ENCODE results near the gene CFD.
"Not testable (repeated sequence)": the region's sequence is repeated elsewhere in the genome, so short reads cannot be mapped to it uniquely, and the experiment has no call there.

Gene CFD

DNA sequence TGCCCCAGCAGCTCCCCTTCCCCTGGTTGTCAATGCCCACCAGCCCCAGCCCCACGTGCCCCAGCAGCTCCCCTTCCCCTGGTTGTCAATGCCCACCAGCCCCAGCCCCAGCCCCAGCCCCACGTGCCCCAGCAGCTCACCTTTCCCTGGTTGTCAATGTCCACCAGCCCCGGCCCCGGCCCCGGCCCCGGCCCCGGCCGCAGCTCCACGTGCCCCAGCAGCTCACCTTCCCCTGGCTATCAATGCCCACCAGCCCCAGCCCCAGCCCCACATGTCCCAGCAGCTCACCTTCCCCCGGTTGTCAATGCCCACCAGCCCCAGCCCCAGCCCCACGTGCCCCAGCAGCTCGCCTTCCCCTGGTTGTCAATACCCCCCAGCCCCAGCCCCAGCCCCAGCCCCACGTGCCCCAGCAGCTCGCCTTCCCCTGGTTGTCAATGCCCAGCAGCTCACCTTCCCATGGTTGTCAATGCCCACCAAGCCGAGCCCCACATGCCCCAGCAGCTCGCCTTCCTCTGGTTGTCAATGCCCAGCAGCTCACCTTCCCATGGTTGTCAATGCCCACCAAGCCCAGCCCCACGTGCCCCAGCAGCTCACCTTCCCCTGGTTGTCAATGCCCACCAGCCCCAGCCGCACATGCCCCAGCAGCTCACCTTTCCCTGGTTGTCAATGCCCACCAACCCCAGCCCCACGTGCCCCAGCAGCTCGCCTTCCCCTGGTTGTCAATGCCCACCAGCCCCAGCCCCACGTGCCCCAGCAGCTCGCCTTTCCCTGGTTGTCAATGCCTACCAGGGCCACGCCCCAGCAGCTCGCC lies 19.5 kb downstream of the CFD start:
- not testable (repeated sequence) for H3K9ac ChIP-seq; H3K4me3 ChIP-seq (ENCODE audit: low read depth, low read length); H2AFZ ChIP-seq; H3K27me3 ChIP-seq (ENCODE audit: control insufficient read depth, insufficient read depth, low read length); H3K79me2 ChIP-seq; H3K4me1 ChIP-seq; H3K9me3 ChIP-seq (ENCODE audit: control insufficient read depth, low read length); H3K27ac ChIP-seq; H3K36me3 ChIP-seq (ENCODE audit: control insufficient read depth, insufficient read depth, low read length); H3K4me2 ChIP-seq (ENCODE audit: low read length)

DNA sequence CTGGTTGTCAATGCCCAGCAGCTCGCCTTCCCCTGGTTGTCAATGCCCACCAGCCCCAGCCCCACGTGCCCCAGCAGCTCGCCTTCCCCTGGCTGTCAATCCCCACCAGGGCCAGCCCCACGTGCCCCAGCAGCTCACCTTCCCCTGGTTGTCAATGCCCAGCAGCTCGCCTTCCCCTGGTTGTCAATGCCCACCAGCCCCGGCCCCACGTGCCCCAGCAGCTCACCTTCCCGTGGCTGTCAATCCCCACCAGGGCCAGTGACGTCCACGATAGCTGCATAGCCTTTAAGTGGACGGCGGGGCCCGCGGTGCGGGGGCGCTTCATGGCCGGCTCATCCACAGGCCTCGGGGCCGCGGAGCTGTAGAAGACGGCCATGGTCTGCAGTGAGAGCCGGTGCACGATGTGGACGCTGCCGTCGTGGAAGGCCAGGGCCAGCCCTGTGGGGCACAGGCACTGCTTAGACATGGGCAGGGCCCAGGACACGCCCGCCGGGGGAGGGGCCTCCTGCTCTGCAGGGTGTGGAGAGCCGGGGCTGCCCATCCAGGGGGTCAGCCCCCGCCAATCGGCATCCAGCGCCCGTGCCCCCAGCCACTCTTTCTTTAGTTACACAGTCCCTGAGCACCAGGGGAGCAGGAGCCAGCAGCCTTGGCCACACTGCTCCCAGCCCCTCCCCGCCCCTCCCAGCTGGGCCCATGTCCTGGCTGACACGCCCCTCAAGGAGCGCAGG lies 20.4 kb downstream of the CFD start:
- no peak overlapping the region for H3K4me3 ChIP-seq (ENCODE audit: low read depth, low read length)
- no peaks in the 10 kb centered on the region for H3K4me1 ChIP-seq
- H3K9me3 ChIP-seq (ENCODE audit: control insufficient read depth, low read length) = no peaks in the 10 kb centered on the region
- H3K4me2 ChIP-seq (ENCODE audit: low read length) = no peak overlapping the region
- no peak overlapping the region for H3K27ac ChIP-seq
- H3K27me3 ChIP-seq (ENCODE audit: control insufficient read depth, insufficient read depth, low read length) = no peaks in the 10 kb centered on the region
- H3K9ac ChIP-seq = no peak overlapping the region
- TF ChIP-seq, protein P1, sequence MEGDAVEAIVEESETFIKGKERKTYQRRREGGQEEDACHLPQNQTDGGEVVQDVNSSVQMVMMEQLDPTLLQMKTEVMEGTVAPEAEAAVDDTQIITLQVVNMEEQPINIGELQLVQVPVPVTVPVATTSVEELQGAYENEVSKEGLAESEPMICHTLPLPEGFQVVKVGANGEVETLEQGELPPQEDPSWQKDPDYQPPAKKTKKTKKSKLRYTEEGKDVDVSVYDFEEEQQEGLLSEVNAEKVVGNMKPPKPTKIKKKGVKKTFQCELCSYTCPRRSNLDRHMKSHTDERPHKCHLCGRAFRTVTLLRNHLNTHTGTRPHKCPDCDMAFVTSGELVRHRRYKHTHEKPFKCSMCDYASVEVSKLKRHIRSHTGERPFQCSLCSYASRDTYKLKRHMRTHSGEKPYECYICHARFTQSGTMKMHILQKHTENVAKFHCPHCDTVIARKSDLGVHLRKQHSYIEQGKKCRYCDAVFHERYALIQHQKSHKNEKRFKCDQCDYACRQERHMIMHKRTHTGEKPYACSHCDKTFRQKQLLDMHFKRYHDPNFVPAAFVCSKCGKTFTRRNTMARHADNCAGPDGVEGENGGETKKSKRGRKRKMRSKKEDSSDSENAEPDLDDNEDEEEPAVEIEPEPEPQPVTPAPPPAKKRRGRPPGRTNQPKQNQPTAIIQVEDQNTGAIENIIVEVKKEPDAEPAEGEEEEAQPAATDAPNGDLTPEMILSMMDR (IDR thresholded peaks at IDR 0.05) = no peak
- H3K79me2 ChIP-seq = peaks cover 5% of the 10 kb centered on the region
- H3K36me3 ChIP-seq (ENCODE audit: control insufficient read depth, insufficient read depth, low read length) = no peaks in the 10 kb centered on the region
- no peak overlapping the region for H2AFZ ChIP-seq

DNA sequence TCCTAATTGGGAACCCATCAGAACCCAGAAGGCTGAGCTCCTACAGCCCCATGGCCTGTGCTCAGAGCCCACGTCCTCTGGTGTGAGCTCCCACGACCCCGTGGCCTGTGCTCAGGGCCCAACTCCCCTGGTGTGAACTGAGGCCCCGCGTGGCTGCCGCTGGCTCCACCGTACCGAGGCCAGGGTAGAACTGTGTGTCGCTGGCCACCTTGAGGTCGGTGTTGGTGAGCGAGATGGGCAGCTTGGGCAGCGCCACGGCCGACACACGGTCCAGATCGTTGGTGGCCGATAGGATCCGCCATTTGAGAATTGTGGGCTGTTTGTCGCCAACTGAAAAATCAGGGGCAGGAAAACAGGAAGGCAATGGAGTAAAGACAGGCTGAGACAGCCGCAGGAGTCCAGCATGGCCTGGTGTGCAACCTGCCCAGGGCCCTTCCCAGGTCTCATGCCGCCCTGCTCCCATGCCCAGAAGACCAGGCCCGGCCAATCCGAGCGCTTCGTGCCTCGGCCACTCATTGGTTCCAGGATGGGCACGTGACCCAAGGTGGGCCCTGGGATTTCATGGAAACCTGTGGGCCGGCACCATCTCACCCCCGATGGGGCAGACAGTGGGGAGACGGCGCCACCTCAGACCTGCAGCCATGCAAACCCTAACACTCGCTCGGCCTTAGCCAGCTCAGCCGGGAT lies 22.1 kb downstream of the CFD start:
- no peak overlapping the region for H2AFZ ChIP-seq
- H3K27me3 ChIP-seq (ENCODE audit: control insufficient read depth, insufficient read depth, low read length) = no peaks in the 10 kb centered on the region
- H3K36me3 ChIP-seq (ENCODE audit: control insufficient read depth, insufficient read depth, low read length) = no peaks in the 10 kb centered on the region
- no peaks in the 10 kb centered on the region for H3K9me3 ChIP-seq (ENCODE audit: control insufficient read depth, low read length)
- no peak overlapping the region for H3K27ac ChIP-seq
- peaks cover 12% of the 10 kb centered on the region for H3K79me2 ChIP-seq
- H3K9ac ChIP-seq = no peak overlapping the region
- TF ChIP-seq, protein P1 (IDR thresholded peaks at IDR 0.05) = no peak
- H3K4me1 ChIP-seq = no peaks in the 10 kb centered on the region
- H3K4me2 ChIP-seq (ENCODE audit: low read length) = no peak overlapping the region
- no peak overlapping the region for H3K4me3 ChIP-seq (ENCODE audit: low read depth, low read length)

DNA sequence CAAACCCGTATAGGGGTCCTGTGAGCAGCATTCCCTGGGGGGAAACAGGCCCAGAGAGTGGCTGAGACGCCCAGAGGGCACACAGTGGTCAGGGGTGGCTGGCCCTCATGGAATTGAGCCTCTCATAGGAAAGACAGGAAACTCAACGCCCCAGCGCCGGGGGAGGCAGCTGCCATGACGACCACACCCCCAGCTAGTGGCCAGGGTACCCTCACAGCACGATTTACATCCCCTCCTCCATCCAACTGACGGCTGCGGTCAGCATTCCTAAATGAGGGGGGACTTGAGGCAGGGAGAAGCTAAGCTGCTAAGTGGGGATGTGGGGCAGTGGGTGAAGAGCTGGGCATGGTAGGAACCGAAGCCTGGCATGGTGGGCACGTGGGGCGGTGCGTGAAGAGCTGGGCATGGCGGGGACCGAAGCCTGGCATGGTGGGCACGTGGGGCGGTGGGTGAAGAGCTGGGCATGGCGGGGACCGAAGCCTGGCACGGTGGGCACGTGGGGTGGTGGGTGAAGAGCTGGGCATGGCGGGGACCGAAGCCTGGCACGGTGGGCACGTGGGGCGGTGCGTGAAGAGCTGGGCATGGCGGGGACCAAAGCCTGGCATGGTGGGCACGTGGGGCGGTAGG lies 23.5 kb downstream of the CFD start:
- H3K9me3 ChIP-seq (ENCODE audit: control insufficient read depth, low read length) = no peaks in the 10 kb centered on the region
- peaks cover 12% of the 10 kb centered on the region for H3K79me2 ChIP-seq
- no peak overlapping the region for H3K9ac ChIP-seq
- H3K4me3 ChIP-seq (ENCODE audit: low read depth, low read length) = no peak overlapping the region
- H2AFZ ChIP-seq = no peak overlapping the region
- no peaks in the 10 kb centered on the region for H3K36me3 ChIP-seq (ENCODE audit: control insufficient read depth, insufficient read depth, low read length)
- TF ChIP-seq, protein P1 (IDR thresholded peaks at IDR 0.05) = no peak
- H3K27ac ChIP-seq = no peak overlapping the region
- H3K4me1 ChIP-seq = no peaks in the 10 kb centered on the region
- H3K4me2 ChIP-seq (ENCODE audit: low read length) = no peak overlapping the region
- no peaks in the 10 kb centered on the region for H3K27me3 ChIP-seq (ENCODE audit: control insufficient read depth, insufficient read depth, low read length)

Data from parathyroid adenoma (tissue), 2 donors.